K562 (cell line): ENCODE measurements around the gene NRROS.

Experiments
- BRCA1 ChIP-seq, 2 experiments: fragments of 450-650 bp in 1 of 2; sonication (generic) in 1 of 2; formaldehyde crosslinking in 1 of 2; IDR thresholded peaks; 2 replicates each; pipeline versions ENCODE4 v1.5.0 to v1.6.1; 2017 to 2020; ENCODE audit warnings: mild to moderate bottlenecking in 1 of 2, missing genetic modification reagents in 1 of 2
- CTCF ChIP-seq, 3 experiments: IDR thresholded peaks in 2 of 3; conservative IDR thresholded peaks in 1 of 3; 2 replicates each; pipeline ENCODE4 v1.5.1; 2011 to 2012; ENCODE audit warnings: low read length in 3 of 3, mild to moderate bottlenecking in 3 of 3, control low read depth in 2 of 3, improper control_type of control experiment in 1 of 3, inconsistent platforms in 1 of 3, low read depth in 1 of 3, mixed read lengths in 1 of 3, moderate library complexity in 1 of 3; ENCODE audit not compliant: insufficient read depth in 2 of 3
- FOXJ3 ChIP-seq: sonication (generic); formaldehyde crosslinking; IDR thresholded peaks from 2 replicates; pipeline ENCODE4 v1.4.0; 2020; ENCODE audit warnings: mild to moderate bottlenecking, missing genetic modification reagents
- MTF1 ChIP-seq: fragments of 250-450 bp; sonication (Bioruptor Pico); IDR thresholded peaks from 2 replicates; pipeline ENCODE4 v1.9.0; 2021; ENCODE audit warnings: moderate library complexity, mild to moderate bottlenecking, inconsistent platforms, borderline replicate concordance
- NR1H2 ChIP-seq: sonication (generic); formaldehyde crosslinking; IDR thresholded peaks from 2 replicates; pipeline ENCODE4 v1.4.0; 2020; ENCODE audit warnings: mild to moderate bottlenecking, missing genetic modification reagents
- SUPT5H ChIP-seq: fragments of 450-650 bp; IDR thresholded peaks from 2 replicates; pipeline ENCODE4 v1.6.1; 2016
- ZNF146 ChIP-seq: IDR thresholded peaks from one replicate; pipeline ENCODE4 v1.6.1; 2018; ENCODE audit warnings: missing compliant biosample characterization; ENCODE audit not compliant: unreplicated experiment
- TF ChIP-seq, protein P1 (sequence below): sonication (generic); formaldehyde crosslinking; IDR thresholded peaks from 2 replicates; pipeline ENCODE4 v1.8.1; 2023; ENCODE audit warnings: mild to moderate bottlenecking, missing genetic modification reagents
- TF ChIP-seq, protein P2 (sequence below): sonication (generic); formaldehyde crosslinking; IDR thresholded peaks from 2 replicates; pipeline ENCODE4 v1.8.0; 2022; ENCODE audit warnings: mild to moderate bottlenecking, missing genetic modification reagents
- TF ChIP-seq, protein P3 (sequence below): fragments of 250-450 bp; sonication (Bioruptor Pico); IDR thresholded peaks from 2 replicates; pipeline ENCODE4 v1.8.0; 2022; ENCODE audit warnings: moderate library complexity, mild to moderate bottlenecking, inconsistent platforms

GRCh38 chr3:196624067-196624790, 15.3 kb upstream of the NRROS start:
- no peak for TF ChIP-seq SUPT5H
- TF ChIP-seq ZNF146: no peak
- no peak for TF ChIP-seq CTCF (IDR thresholded peaks at IDR 0.05 in 2 of 3, conservative IDR thresholded peaks at IDR 0.05 in 1 of 3; ENCODE audit: insufficient read depth in 2 of 3, low read depth in 1 of 3, low read length in 3 of 3)
- TF ChIP-seq, protein P1, sequence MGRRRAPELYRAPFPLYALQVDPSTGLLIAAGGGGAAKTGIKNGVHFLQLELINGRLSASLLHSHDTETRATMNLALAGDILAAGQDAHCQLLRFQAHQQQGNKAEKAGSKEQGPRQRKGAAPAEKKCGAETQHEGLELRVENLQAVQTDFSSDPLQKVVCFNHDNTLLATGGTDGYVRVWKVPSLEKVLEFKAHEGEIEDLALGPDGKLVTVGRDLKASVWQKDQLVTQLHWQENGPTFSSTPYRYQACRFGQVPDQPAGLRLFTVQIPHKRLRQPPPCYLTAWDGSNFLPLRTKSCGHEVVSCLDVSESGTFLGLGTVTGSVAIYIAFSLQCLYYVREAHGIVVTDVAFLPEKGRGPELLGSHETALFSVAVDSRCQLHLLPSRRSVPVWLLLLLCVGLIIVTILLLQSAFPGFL: no peak
- TF ChIP-seq, protein P2, sequence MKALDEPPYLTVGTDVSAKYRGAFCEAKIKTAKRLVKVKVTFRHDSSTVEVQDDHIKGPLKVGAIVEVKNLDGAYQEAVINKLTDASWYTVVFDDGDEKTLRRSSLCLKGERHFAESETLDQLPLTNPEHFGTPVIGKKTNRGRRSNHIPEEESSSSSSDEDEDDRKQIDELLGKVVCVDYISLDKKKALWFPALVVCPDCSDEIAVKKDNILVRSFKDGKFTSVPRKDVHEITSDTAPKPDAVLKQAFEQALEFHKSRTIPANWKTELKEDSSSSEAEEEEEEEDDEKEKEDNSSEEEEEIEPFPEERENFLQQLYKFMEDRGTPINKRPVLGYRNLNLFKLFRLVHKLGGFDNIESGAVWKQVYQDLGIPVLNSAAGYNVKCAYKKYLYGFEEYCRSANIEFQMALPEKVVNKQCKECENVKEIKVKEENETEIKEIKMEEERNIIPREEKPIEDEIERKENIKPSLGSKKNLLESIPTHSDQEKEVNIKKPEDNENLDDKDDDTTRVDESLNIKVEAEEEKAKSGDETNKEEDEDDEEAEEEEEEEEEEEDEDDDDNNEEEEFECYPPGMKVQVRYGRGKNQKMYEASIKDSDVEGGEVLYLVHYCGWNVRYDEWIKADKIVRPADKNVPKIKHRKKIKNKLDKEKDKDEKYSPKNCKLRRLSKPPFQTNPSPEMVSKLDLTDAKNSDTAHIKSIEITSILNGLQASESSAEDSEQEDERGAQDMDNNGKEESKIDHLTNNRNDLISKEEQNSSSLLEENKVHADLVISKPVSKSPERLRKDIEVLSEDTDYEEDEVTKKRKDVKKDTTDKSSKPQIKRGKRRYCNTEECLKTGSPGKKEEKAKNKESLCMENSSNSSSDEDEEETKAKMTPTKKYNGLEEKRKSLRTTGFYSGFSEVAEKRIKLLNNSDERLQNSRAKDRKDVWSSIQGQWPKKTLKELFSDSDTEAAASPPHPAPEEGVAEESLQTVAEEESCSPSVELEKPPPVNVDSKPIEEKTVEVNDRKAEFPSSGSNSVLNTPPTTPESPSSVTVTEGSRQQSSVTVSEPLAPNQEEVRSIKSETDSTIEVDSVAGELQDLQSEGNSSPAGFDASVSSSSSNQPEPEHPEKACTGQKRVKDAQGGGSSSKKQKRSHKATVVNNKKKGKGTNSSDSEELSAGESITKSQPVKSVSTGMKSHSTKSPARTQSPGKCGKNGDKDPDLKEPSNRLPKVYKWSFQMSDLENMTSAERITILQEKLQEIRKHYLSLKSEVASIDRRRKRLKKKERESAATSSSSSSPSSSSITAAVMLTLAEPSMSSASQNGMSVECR (CRISPR knock-in tag): no peak
- TF ChIP-seq FOXJ3 (CRISPR knock-in tag): no peak
- TF ChIP-seq MTF1 (CRISPR knock-in tag): no peak
- TF ChIP-seq, protein P3, sequence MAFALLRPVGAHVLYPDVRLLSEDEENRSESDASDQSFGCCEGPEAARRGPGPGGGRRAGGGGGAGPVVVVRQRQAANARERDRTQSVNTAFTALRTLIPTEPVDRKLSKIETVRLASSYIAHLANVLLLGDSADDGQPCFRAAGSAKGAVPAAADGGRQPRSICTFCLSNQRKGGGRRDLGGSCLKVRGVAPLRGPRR (CRISPR knock-in tag): no peak
- no peak for TF ChIP-seq BRCA1 (IDR thresholded peaks at IDR 0.05)
- TF ChIP-seq BRCA1 (CRISPR knock-in tag; IDR thresholded peaks at IDR 0.05): no peak
- no peak for TF ChIP-seq NR1H2 (CRISPR knock-in tag)
